ENCODE measurements around the gene TSHZ1. TPM values are rescaled to one million over a fixed set of nuclear protein-coding genes. Genes with fewer than 3 reads are reported as not detected.

TSHZ1 gene
- polyA plus RNA-seq, 1 of the 3 experiments (the other 2 are of a cell fraction): 2.6 TPM

DNA sequence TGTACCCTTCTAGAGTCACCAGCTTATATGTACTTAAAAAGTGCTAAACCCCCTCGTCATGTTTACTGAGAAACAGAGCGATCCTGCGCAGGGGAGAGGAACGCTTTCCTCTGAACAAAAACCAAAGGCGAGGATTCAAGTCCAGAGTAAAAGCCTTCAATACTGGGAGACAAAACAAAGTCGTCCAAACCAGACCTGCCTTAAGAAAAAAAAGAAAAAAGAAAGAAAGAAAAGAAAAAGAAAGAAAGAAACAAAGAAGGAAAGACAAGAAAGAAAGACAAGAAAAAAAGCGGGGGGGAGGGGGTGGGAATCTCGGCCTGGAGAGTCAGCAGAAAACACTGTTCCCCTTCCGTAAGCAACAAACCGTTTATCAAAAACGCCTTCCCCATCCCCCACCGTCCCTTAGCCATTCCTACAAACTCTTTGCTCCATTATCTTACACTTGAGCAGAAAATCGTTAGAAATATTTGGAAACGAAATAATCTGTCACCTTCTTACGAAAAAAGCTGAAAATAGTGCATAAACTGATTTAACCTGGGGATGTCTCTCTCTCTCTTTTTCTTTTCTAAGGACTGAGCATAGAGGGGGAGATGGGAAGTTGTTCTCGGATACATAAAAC is 5.0 kb upstream of the TSHZ1 start:
- TF ChIP-seq PBX3 (IDR thresholded peaks at IDR 0.05) (no peak), MAX (IDR thresholded peaks at IDR 0.05; ENCODE audit: low read depth) (no peak), NRF1 (IDR thresholded peaks at IDR 0.05; ENCODE audit: low read depth, low read length) (no peak), EP300 (IDR thresholded peaks at IDR 0.05; ENCODE audit: borderline replicate concordance in 1 of 2, low read depth in 1 of 2, low read length in 1 of 2) (no peak), NFIC (IDR thresholded peaks at IDR 0.05; ENCODE audit: borderline replicate concordance) (no peak), EZH2phosphoT487 (IDR thresholded peaks at IDR 0.05; ENCODE audit: borderline replicate concordance, low read depth) (no peak), RCOR1 (IDR thresholded peaks at IDR 0.05; ENCODE audit: low read length) (no peak), CHD2 (IDR thresholded peaks at IDR 0.05; ENCODE audit: low read length, partially characterized antibody) (no peak), TAF1 (IDR thresholded peaks at IDR 0.05; ENCODE audit: borderline replicate concordance, low read depth, low read length) (no peak)
- TF ChIP-seq, protein P1, sequence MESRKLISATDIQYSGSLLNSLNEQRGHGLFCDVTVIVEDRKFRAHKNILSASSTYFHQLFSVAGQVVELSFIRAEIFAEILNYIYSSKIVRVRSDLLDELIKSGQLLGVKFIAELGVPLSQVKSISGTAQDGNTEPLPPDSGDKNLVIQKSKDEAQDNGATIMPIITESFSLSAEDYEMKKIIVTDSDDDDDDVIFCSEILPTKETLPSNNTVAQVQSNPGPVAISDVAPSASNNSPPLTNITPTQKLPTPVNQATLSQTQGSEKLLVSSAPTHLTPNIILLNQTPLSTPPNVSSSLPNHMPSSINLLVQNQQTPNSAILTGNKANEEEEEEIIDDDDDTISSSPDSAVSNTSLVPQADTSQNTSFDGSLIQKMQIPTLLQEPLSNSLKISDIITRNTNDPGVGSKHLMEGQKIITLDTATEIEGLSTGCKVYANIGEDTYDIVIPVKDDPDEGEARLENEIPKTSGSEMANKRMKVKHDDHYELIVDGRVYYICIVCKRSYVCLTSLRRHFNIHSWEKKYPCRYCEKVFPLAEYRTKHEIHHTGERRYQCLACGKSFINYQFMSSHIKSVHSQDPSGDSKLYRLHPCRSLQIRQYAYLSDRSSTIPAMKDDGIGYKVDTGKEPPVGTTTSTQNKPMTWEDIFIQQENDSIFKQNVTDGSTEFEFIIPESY (IDR thresholded peaks at IDR 0.05; ENCODE audit: borderline replicate concordance, low read depth): no peak
- no peak overlapping the region for H2AFZ ChIP-seq (ENCODE audit: low read depth)
- peaks cover 20 to 57% of the 10 kb centered on the region in 2 experiments for H3K4me1 ChIP-seq (ENCODE audit: control insufficient read depth in 1 of 2, insufficient read depth in 2 of 2, low read depth in 1 of 2, low read length in 1 of 2)
- peaks cover 66% of the 10 kb centered on the region for H3K79me2 ChIP-seq (ENCODE audit: insufficient read depth)
- H3K9me2 ChIP-seq: no peaks in the 10 kb centered on the region
- H3K4me2 ChIP-seq: peak overlapping the region; percentile 83
- ChIA-PET CTCF (interaction anchor here (0.7 kb wide), 1 partner anchor 254 kb away, joined by 3 read pairs; no protein-coding TSS in a partner anchor), POLR2A (no interaction called here)
- DNase-seq: no peak
- peak overlapping the region in 1 of 2 experiments; percentile 48; a peak in 3 of 4 replicates for H3K4me3 ChIP-seq (ENCODE audit: low read depth in 2 of 2, low read length in 1 of 2)
- H3K9ac ChIP-seq: peak overlapping the region; percentile 37; the same call in 1 of the 2 replicates
- no peaks in the 10 kb centered on the region for H3K27me3 ChIP-seq (ENCODE audit: insufficient read depth)
- H3K36me3 ChIP-seq (replicated peaks in 1 of 2; ENCODE audit: control insufficient read depth in 1 of 2, insufficient read depth in 2 of 2, low read length in 1 of 2): peaks cover 8 to 11% of the 10 kb centered on the region in 2 experiments
- no peak overlapping the region for H3K27ac ChIP-seq (ENCODE audit: low read depth in 2 of 2, low read length in 1 of 2)
- no peaks in the 10 kb centered on the region for H3K9me3 ChIP-seq
- peaks cover 11% of the 10 kb centered on the region for H3F3A ChIP-seq (replicated peaks; ENCODE audit: insufficient read depth)
- WGBS (ENCODE audit: low lambda C conversion rate): 69% methylated on average over 16 of the region's 16 CpGs
- H4K20me1 ChIP-seq (ENCODE audit: insufficient read depth): peaks cover 11% of the 10 kb centered on the region

DNA sequence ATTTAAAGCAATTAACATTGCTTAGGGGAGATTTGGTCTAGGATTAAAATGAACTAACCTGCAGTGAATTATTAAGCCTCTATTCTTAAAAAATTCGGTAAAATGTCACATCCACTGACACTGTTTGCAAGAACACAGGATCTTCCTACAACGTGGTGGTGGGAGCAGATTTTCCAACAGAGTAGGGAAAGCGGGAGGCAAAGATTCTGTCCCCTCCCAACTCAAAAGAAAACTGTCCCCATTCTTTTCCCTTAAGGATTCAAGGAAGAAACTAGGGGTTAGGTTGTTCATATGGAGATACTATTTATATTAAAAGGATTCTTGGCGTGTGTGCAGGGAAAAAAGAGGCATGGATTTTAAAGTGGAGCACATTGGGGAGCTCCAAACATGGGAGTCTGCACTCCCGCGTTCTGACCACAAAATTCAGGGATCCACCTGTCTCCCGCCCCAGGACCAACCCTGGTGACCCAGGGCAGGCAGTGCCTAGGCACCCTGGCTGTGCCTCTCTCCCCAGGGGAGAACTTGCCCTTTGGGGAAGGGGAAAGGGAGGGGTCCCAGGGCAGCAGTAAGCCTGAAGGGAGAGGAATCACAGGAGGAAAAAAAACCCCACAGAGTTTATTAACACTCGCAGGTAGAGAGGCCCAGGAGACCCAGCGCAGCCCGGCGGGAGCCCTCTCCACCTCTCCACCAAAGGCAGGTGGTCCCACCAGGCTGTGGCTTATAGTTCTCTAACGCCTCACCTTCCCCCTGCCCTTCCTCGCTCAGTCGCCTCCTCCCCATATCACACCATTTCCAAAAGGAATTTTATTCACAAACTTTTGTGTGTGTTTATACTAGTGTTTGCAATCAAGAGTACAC is 3.9 kb upstream of the TSHZ1 start:
- WGBS (ENCODE audit: low lambda C conversion rate): 93% methylated on average over 14 of the region's 14 CpGs
- Histone ChIP-seq H3K4me1 (ENCODE audit: control insufficient read depth in 1 of 2, insufficient read depth in 2 of 2, low read depth in 1 of 2, low read length in 1 of 2) (peaks cover 20 to 48% of the 10 kb centered on the region in 2 experiments), H3K4me3 (ENCODE audit: low read depth in 2 of 2, low read length in 1 of 2) (peak overlapping the region; percentile 90 to 98), H3K27me3 (ENCODE audit: insufficient read depth) (no peaks in the 10 kb centered on the region), H4K20me1 (ENCODE audit: insufficient read depth) (peaks cover 11% of the 10 kb centered on the region), H3F3A (replicated peaks; ENCODE audit: insufficient read depth) (peaks cover 16% of the 10 kb centered on the region), H3K9ac (peak overlapping the region; percentile 84; the same call in 1 of the 2 replicates), H3K4me2 (peak overlapping the region; percentile 83), H3K9me3 (no peaks in the 10 kb centered on the region), H3K9me2 (no peaks in the 10 kb centered on the region), H3K27ac (ENCODE audit: low read depth in 2 of 2, low read length in 1 of 2) (no peak overlapping the region; a peak in 1 of 4 replicates), H3K79me2 (ENCODE audit: insufficient read depth) (peaks cover 59% of the 10 kb centered on the region), H3K36me3 (replicated peaks in 1 of 2; ENCODE audit: control insufficient read depth in 1 of 2, insufficient read depth in 2 of 2, low read length in 1 of 2) (peaks cover under 1 to 4% of the 10 kb centered on the region in 2 experiments), H2AFZ (ENCODE audit: low read depth) (no peak overlapping the region)
- ChIA-PET POLR2A (no interaction called here), CTCF (no interaction called here)
- DNase-seq: no peak
- no peak for TF ChIP-seq RFX5 (IDR thresholded peaks at IDR 0.05; ENCODE audit: low read length)
- TF ChIP-seq YY1 (IDR thresholded peaks at IDR 0.05; ENCODE audit: low read depth): no peak
- TF ChIP-seq TCF12 (IDR thresholded peaks at IDR 0.05): no peak
- no peak for TF ChIP-seq ELF1 (IDR thresholded peaks at IDR 0.05)
- TF ChIP-seq FOXM1 (IDR thresholded peaks at IDR 0.05; ENCODE audit: low read depth): no peak
- no peak for TF ChIP-seq NRF1 (IDR thresholded peaks at IDR 0.05; ENCODE audit: low read depth, low read length)
- TF ChIP-seq, protein P2, sequence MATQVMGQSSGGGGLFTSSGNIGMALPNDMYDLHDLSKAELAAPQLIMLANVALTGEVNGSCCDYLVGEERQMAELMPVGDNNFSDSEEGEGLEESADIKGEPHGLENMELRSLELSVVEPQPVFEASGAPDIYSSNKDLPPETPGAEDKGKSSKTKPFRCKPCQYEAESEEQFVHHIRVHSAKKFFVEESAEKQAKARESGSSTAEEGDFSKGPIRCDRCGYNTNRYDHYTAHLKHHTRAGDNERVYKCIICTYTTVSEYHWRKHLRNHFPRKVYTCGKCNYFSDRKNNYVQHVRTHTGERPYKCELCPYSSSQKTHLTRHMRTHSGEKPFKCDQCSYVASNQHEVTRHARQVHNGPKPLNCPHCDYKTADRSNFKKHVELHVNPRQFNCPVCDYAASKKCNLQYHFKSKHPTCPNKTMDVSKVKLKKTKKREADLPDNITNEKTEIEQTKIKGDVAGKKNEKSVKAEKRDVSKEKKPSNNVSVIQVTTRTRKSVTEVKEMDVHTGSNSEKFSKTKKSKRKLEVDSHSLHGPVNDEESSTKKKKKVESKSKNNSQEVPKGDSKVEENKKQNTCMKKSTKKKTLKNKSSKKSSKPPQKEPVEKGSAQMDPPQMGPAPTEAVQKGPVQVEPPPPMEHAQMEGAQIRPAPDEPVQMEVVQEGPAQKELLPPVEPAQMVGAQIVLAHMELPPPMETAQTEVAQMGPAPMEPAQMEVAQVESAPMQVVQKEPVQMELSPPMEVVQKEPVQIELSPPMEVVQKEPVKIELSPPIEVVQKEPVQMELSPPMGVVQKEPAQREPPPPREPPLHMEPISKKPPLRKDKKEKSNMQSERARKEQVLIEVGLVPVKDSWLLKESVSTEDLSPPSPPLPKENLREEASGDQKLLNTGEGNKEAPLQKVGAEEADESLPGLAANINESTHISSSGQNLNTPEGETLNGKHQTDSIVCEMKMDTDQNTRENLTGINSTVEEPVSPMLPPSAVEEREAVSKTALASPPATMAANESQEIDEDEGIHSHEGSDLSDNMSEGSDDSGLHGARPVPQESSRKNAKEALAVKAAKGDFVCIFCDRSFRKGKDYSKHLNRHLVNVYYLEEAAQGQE (IDR thresholded peaks at IDR 0.05; ENCODE audit: low read depth, low read length): no peak
- no peak for TF ChIP-seq MXI1 (IDR thresholded peaks at IDR 0.05; ENCODE audit: low read depth, low read length)
- no peak for TF ChIP-seq GABPA (IDR thresholded peaks at IDR 0.05; ENCODE audit: low read depth)
- no peak for TF ChIP-seq GATA2 (CRISPR knock-in tag; IDR thresholded peaks at IDR 0.05)
- TF ChIP-seq FOXJ3 (CRISPR knock-in tag; IDR thresholded peaks at IDR 0.05): no peak

All from SK-N-SH (cell line).